Endothelial cell of umbilical vein (primary cell): ENCODE data around the gene PTPRT.

Source experiments
- EZH2 ChIP-seq: IDR thresholded peaks from 2 replicates; pipeline ENCODE4 v1.6.1; 2012; ENCODE audit warnings: borderline replicate concordance, low read depth, mild to moderate bottlenecking, moderate library complexity, low read length, inconsistent platforms; ENCODE audit not compliant: severe bottlenecking
- JUN ChIP-seq: IDR thresholded peaks from 2 replicates; pipeline ENCODE4 v1.6.1; 2011; ENCODE audit warnings: borderline replicate concordance, low read depth; ENCODE audit not compliant: insufficient read length, insufficient read depth
- POLR2A ChIP-seq: IDR thresholded peaks from 2 replicates; pipeline ENCODE4 v1.6.1; 2012; ENCODE audit warnings: low read depth, mild to moderate bottlenecking, control low read depth, low read length
- TF ChIP-seq, protein P1 (sequence below), 2 donors: IDR thresholded peaks; 1 replicate in 1 of 2; 2 replicates in 1 of 2; pipeline ENCODE4 v1.5.1; 2011; ENCODE audit warnings: low read length in 2 of 2, mild to moderate bottlenecking in 2 of 2, moderate library complexity in 2 of 2, control low read depth in 1 of 2, inconsistent platforms in 1 of 2, low read depth in 1 of 2; ENCODE audit not compliant: insufficient read depth in 1 of 2; ENCODE audit errors: extremely low read depth in 1 of 2
- TF ChIP-seq, protein P2 (sequence below): IDR thresholded peaks from 2 replicates; pipeline ENCODE4 v1.6.1; 2011; ENCODE audit not compliant: insufficient read depth, insufficient read length

DNA sequence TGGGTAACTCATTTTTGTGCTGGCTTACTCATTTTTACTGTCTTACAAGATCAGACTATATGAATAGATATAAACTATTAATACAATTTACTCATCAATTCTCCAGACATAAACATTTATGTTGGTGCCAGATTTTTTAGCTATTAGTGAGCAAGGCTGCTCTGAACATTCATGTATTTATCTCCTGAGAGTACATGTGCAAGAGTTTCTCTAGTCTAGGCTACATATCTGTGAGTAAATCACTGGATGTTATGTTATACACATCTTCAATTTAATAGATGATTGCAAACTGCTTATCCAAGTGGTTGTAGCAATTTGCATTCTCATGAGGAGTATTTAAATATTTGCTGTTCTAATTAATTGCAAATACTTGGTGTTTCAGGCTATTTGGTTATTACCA lies 687.1 kb downstream of the PTPRT start:
- TF ChIP-seq, protein P1, sequence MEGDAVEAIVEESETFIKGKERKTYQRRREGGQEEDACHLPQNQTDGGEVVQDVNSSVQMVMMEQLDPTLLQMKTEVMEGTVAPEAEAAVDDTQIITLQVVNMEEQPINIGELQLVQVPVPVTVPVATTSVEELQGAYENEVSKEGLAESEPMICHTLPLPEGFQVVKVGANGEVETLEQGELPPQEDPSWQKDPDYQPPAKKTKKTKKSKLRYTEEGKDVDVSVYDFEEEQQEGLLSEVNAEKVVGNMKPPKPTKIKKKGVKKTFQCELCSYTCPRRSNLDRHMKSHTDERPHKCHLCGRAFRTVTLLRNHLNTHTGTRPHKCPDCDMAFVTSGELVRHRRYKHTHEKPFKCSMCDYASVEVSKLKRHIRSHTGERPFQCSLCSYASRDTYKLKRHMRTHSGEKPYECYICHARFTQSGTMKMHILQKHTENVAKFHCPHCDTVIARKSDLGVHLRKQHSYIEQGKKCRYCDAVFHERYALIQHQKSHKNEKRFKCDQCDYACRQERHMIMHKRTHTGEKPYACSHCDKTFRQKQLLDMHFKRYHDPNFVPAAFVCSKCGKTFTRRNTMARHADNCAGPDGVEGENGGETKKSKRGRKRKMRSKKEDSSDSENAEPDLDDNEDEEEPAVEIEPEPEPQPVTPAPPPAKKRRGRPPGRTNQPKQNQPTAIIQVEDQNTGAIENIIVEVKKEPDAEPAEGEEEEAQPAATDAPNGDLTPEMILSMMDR (IDR thresholded peaks at IDR 0.05; ENCODE audit: extremely low read depth in 1 of 2, insufficient read depth in 1 of 2, low read depth in 1 of 2, low read length in 2 of 2), result no peak
- TF ChIP-seq EZH2, result no peak
- TF ChIP-seq, protein P2, sequence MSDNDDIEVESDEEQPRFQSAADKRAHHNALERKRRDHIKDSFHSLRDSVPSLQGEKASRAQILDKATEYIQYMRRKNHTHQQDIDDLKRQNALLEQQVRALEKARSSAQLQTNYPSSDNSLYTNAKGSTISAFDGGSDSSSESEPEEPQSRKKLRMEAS, result no peak
- TF ChIP-seq POLR2A, result no peak
- no peak for TF ChIP-seq JUN
